Smooth muscle cell (in vitro differentiated cells): ENCODE data around the gene NCOA7. TPM values are rescaled to one million over a fixed set of nuclear protein-coding genes. Genes with fewer than 3 reads are reported as not detected.
A peak's percentile ranks its signal among the peaks of the same experiment; 100 is the strongest.

Source experiments
- DNase-seq: peaks from one replicate; lab custom pipeline; 2025; ENCODE audit not compliant: unreplicated experiment; lab: John Stamatoyannopoulos, UW
- H2AFZ ChIP-seq: fragments of 200-600 bp; sonication (generic); 2 replicates; pipeline ENCODE4 v1.6.0; 2016; ENCODE audit warnings: antibody characterized with exemption, low read depth, mild to moderate bottlenecking
- H3F3A ChIP-seq: fragments of 200-600 bp; sonication (generic); 2 replicates; pipeline ENCODE4 v1.6.0; 2017; ENCODE audit warnings: antibody characterized with exemption, low read depth
- H3K27ac ChIP-seq: fragments of 200-600 bp; sonication (generic); 2 replicates; pipeline ENCODE4 v1.5.1; 2016; ENCODE audit warnings: low read depth, mild to moderate bottlenecking
- H3K27me3 ChIP-seq: fragments of 200-600 bp; sonication (generic); 2 replicates; pipeline ENCODE4 v1.6.1; 2016; ENCODE audit warnings: low read depth, mild to moderate bottlenecking
- H3K36me3 ChIP-seq: fragments of 200-600 bp; sonication (generic); 2 replicates; pipeline ENCODE4 v1.5.1; 2016; ENCODE audit warnings: low read depth
- H3K4me1 ChIP-seq: fragments of 200-600 bp; sonication (generic); 2 replicates; pipeline ENCODE4 v1.5.1; 2016; ENCODE audit warnings: low read depth
- H3K4me2 ChIP-seq: fragments of 200-600 bp; sonication (generic); 2 replicates; pipeline ENCODE4 v1.6.0; 2016; ENCODE audit warnings: mild to moderate bottlenecking
- H3K4me3 ChIP-seq: fragments of 200-600 bp; sonication (generic); 2 replicates; pipeline ENCODE4 v1.5.1; 2016; ENCODE audit warnings: mild to moderate bottlenecking
- H3K79me2 ChIP-seq: fragments of 200-600 bp; sonication (generic); 2 replicates; pipeline ENCODE4 v1.6.0; 2016; ENCODE audit warnings: low read depth, mild to moderate bottlenecking
- H3K9ac ChIP-seq: fragments of 200-600 bp; sonication (generic); 2 replicates; pipeline ENCODE4 v1.6.0; 2016; ENCODE audit warnings: low read depth
- H3K9me3 ChIP-seq: fragments of 200-600 bp; sonication (generic); replicated peaks from 2 replicates; pipeline ENCODE4 v1.5.1; 2016; ENCODE audit warnings: low read depth
- H4K20me1 ChIP-seq: fragments of 200-600 bp; sonication (generic); 2 replicates; pipeline ENCODE4 v1.6.0; 2016; ENCODE audit warnings: low read depth
- WGBS: methylation state at CpG from one replicate; pipeline ENCODE4 v1.1.7; 2016; ENCODE audit warnings: low lambda C conversion rate; 5-methylcytosine and 5-hydroxymethylcytosine counted together
- polyA plus RNA-seq: library from polyadenylated mRNA; unstranded; fragments of >200 nt; fragmentation: Nextera tagmentation; extraction: Ambion mirVana; gene quantifications from 2 replicates; pipeline ENCODE4 v1.2.1, GENCODE V29; 2016
- total RNA-seq: library from RNA; depleted of rRNA; stranded (reverse); fragments of >200 nt; gene quantifications from 2 replicates; pipeline ENCODE4 v1.2.3, GENCODE V29; 2014
- TF ChIP-seq, protein P1 (sequence below): fragments of 200-600 bp; sonication (generic); IDR thresholded peaks from 2 replicates; pipeline ENCODE4 v1.5.1; 2017; ENCODE audit warnings: borderline replicate concordance, mild to moderate bottlenecking, antibody characterized with exemption; ENCODE audit not compliant: insufficient read depth, poor library complexity, severe bottlenecking

The NCOA7 gene
- total and polyA plus RNA-seq, 2 experiments from 2014 or later, result 38.1 to 44.0 TPM

DNA sequence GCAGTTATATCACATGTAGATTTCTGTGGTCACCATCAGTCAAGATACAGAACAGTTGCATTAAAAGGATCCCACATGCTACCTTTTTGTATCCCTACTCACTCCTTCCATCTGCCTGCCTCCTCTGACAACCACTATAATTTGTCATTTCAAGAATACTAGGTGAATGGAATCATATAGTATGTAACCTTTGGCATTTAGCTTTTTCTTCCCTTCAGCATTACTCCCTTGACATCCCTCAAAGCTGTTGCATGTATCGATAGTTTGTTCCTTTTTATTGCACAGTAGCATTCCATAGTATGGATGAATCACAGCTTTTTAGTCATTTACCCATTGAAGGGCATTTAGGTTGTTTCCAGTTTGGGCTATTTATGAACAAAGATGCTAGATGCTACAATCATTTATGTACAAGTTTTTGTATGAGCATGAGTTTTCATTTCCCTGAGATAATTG lies 26.1 kb downstream of the NCOA7 start:
- H3F3A ChIP-seq, result peaks cover 4% of the 10 kb centered on the region
- no peaks in the 10 kb centered on the region for H3K4me1 ChIP-seq
- no peak for DNase-seq
- no peak overlapping the region for H3K4me2 ChIP-seq
- no peak overlapping the region for H2AFZ ChIP-seq
- peaks cover 17% of the 10 kb centered on the region for H3K79me2 ChIP-seq
- WGBS, result 77% methylated on average over 1 of the region's 1 CpG
- no peaks in the 10 kb centered on the region for H3K36me3 ChIP-seq
- no peak overlapping the region for H3K4me3 ChIP-seq
- no peaks in the 10 kb centered on the region for H3K9me3 ChIP-seq
- H4K20me1 ChIP-seq, result no peaks in the 10 kb centered on the region
- no peak overlapping the region for H3K27ac ChIP-seq
- H3K9ac ChIP-seq, result no peak overlapping the region
- no peaks in the 10 kb centered on the region for H3K27me3 ChIP-seq
- TF ChIP-seq, protein P1, sequence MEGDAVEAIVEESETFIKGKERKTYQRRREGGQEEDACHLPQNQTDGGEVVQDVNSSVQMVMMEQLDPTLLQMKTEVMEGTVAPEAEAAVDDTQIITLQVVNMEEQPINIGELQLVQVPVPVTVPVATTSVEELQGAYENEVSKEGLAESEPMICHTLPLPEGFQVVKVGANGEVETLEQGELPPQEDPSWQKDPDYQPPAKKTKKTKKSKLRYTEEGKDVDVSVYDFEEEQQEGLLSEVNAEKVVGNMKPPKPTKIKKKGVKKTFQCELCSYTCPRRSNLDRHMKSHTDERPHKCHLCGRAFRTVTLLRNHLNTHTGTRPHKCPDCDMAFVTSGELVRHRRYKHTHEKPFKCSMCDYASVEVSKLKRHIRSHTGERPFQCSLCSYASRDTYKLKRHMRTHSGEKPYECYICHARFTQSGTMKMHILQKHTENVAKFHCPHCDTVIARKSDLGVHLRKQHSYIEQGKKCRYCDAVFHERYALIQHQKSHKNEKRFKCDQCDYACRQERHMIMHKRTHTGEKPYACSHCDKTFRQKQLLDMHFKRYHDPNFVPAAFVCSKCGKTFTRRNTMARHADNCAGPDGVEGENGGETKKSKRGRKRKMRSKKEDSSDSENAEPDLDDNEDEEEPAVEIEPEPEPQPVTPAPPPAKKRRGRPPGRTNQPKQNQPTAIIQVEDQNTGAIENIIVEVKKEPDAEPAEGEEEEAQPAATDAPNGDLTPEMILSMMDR, result no peak

DNA sequence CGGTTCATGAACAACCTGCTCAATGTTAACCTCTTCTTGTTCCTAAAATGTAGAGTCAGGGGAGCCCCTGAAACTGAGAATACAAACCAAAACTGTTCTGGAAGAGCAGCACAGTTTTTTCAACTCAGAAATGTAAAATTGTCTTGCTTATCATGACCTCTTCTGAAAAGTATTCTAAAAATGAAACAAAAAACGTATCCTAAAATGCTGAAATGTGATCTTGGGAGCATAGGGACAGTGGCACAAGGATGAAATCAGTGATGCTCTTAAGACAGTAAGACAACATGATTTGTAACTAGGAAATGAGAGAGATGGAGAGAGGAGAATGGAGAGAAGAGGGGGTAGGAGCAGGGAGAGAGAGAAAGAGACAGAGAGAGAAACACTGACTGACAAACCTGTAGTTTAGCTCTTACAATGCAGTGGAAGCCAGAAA lies 27.5 kb downstream of the NCOA7 start:
- no peak for DNase-seq
- Histone ChIP-seq H3K27me3 (no peaks in the 10 kb centered on the region), H3K4me3 (peak overlapping the region; percentile 22), H3K4me1 (no peaks in the 10 kb centered on the region), H4K20me1 (no peaks in the 10 kb centered on the region), H3K4me2 (peak overlapping the region; percentile 48), H3K27ac (no peak overlapping the region), H3K36me3 (no peaks in the 10 kb centered on the region), H3F3A (no peaks in the 10 kb centered on the region), H2AFZ (no peak overlapping the region), H3K79me2 (peaks cover 17% of the 10 kb centered on the region), H3K9ac (no peak overlapping the region), H3K9me3 (no peaks in the 10 kb centered on the region)
- TF ChIP-seq, protein P1, result no peak
- whole genome bisulfite sequencing, result 76% methylated on average over 2 of the region's 2 CpGs

DNA sequence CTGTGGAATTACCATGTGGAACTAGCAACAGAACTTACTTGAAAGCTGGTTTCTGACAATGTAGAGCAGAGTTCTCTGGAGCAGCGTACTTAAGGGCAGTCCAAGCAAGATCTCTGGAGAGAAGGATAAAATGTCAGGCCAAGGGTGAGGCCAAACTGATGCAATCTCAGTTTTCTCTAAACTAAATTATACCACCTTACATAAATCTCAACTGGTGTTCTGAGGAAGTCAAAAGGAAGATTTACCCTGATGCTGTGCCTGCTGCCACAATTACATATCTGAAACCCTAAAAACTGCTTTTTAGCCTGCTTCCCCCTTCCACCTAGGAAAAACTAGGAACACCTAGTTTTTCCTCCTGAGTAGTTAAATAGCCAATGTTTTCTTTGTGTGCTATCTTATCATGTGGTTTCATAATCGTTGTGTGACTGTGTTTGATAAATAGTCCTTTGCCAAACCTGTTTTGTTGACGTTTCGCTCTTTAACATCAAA lies 28.1 kb downstream of the NCOA7 start:
- Histone ChIP-seq H3K36me3 (no peaks in the 10 kb centered on the region), H3K9me3 (no peaks in the 10 kb centered on the region), H3K4me3 (peak overlapping the region; percentile 22), H3K27me3 (no peaks in the 10 kb centered on the region), H3K4me2 (no peak overlapping the region), H3K4me1 (no peaks in the 10 kb centered on the region), H3K27ac (no peak overlapping the region), H3F3A (no peaks in the 10 kb centered on the region), H3K79me2 (peaks cover 12% of the 10 kb centered on the region), H4K20me1 (no peaks in the 10 kb centered on the region), H3K9ac (no peak overlapping the region), H2AFZ (no peak overlapping the region)
- 70% methylated on average over 4 of the region's 4 CpGs for WGBS
- no peak for DNase-seq
- TF ChIP-seq, protein P1, result no peak

DNA sequence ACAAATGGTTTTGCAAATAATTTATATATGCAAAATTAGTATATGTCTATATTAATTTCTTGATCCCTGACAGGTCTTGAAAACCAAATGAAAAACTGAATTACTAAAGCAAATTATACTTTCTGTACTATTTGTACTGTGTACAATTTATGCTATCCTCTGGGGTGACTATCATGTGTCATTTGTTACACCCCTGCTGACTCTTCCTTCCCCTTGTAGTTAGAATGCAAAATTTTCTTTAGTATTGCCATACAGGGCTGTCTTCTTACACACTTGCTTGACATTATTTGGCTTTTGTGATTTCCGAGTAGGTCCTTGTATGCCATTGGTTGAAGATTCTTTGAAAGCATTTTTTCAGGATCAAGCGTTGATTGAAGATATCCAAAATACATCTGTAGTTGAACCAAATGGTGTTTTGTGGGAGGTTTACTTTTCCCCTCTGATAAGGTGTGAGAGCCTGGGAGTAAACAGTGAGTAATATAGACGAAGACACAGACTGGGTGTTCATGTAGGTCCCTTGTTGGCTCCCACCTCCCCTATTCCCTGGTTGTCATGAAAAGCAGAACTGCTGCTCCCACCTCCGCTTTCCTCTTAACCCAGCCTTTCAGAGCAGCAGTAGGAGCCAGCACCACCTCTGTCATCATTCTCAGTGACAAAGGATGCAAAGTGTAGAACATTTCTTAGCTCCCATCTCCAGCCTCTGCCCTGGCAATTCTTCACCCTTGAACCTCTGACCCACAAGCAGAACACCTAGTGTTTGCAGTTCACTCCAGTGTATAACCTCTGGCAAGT lies 29.0 kb downstream of the NCOA7 start:
- no peak for DNase-seq
- no peaks in the 10 kb centered on the region for H3K4me1 ChIP-seq
- H3K36me3 ChIP-seq, result no peaks in the 10 kb centered on the region
- H3K9ac ChIP-seq, result no peak overlapping the region
- WGBS, result 94% methylated on average over 4 of the region's 4 CpGs
- H3K4me3 ChIP-seq, result no peak overlapping the region
- H3K4me2 ChIP-seq, result no peak overlapping the region
- H3K9me3 ChIP-seq, result no peaks in the 10 kb centered on the region
- H2AFZ ChIP-seq, result no peak overlapping the region
- H4K20me1 ChIP-seq, result no peaks in the 10 kb centered on the region
- TF ChIP-seq, protein P1, result no peak
- no peaks in the 10 kb centered on the region for H3F3A ChIP-seq
- H3K27ac ChIP-seq, result no peak overlapping the region
- no peaks in the 10 kb centered on the region for H3K27me3 ChIP-seq
- H3K79me2 ChIP-seq, result peaks cover 4% of the 10 kb centered on the region
